DMS153 (cell line): ENCODE results near the gene COL5A3.
A peak's percentile ranks its signal among the peaks of the same experiment; 100 is the strongest.
"Not testable (repeated sequence)": the region's sequence is repeated elsewhere in the genome, so short reads cannot be mapped to it uniquely, and the experiment has no call there.

ENCODE experiments used
- DNase-seq: peaks from one replicate; lab custom pipeline; 2025; lab: John Stamatoyannopoulos, UW

COL5A3 gene

DNA sequence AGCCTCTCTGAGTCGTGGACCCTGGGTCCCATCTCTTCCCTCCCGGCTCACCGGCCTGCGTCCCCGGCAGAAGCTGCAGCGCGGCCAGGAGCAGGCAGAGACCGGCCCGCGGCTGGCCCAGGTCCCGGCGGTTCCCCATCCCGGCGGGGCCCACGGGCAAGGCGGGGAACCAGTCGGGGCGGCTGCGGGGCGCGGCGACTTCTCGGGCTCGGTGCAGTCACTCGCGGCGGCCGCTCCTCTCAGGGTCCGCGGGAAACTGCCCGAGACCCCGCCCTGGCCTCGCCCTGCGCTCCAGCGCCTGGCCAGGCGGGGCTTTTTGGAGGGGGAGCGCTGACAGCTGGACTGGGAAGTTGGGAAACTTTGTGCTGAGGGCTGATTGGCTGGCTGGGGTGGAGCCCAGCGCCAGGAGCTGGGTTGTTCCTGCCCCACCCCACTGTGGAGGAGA, at the start of gene COL5A3:
Gene COL5A3, minus strand, starts transcription at position 258 of the 445 bp plus-strand sequence. Its CDS starts 119 bp downstream, at position 139.
- no peak for DNase-seq

DNA sequence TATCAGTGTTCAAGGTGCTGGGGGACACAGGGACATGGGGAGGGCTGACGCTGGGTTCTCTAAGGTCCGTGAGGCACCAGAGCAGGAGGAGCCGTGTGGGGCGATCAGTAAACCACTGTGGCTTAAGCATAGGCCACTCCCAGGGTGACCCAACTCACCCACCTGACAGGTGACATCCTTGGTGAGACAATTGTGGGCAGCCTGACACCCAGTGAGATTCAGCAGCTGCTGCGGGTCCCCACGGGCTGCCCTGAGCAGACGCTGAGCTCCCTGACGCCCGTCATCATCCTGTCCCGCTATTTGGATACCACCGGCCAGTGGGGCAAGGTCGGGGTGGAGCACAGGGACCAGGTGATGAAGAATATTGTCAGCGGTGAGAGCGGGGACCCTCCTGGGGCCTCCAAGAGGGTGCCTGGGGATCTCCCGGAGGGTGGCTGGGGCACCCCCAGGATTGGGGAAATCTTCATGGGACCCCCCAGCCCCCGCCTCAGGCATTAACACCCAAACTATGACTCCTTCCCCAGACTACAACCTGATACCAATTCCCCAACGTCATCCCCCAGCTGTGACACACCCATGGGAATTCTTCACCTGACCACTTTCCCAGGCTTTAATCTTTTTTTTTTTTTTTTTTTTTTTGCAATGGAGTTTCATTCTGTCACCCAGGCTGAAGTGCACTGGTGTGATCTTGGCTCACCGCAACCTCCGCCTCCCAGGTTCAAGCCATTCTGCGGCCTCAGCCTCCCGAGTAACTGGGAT, 42.5 kb upstream of the COL5A3 start:
- DNase-seq = no peak

DNA sequence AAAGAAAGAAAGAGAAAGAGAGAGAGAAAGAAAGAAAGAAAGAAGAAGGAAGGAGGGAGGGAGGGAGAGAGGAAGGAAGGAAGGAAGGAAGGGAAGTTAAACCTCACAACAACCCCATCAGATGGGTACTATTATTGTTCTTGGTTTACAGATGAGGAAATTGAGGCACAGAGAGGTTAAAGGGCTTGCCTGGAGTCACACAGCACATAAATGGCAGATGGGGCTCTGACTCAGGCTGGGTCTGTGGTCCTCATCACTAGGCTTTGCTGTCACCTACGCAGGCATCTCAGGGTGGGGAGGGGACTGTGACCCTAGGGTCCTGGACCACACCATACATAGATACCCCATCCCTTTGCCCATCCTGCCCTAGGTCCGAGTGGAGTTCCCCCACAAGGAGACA, 39.3 kb upstream of the COL5A3 start:
- no peak for DNase-seq

- DNase-seq = no peak
Measured at GRCh38 chr19:10045371-10045770, 35.1 kb upstream of the COL5A3 start.

DNA sequence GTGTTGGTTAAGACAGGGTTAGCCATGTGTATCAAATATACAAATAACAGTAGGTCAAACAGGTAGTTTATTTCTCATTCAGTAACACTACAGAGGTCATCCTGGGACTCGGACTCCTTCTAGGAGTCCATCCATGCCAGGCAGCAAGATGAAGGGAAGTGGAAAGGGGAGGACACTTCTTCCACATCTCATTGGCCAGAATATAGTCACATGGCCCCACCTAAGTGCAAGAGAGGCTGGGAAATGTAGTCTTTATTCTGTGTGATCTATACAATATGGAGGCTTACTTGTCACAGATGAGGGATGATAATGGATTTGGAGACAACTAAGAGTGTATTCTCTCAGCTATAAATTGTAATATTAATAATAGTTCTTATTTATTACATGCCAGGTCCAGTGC, 34.1 kb upstream of the COL5A3 start:
- no peak for DNase-seq

DNA sequence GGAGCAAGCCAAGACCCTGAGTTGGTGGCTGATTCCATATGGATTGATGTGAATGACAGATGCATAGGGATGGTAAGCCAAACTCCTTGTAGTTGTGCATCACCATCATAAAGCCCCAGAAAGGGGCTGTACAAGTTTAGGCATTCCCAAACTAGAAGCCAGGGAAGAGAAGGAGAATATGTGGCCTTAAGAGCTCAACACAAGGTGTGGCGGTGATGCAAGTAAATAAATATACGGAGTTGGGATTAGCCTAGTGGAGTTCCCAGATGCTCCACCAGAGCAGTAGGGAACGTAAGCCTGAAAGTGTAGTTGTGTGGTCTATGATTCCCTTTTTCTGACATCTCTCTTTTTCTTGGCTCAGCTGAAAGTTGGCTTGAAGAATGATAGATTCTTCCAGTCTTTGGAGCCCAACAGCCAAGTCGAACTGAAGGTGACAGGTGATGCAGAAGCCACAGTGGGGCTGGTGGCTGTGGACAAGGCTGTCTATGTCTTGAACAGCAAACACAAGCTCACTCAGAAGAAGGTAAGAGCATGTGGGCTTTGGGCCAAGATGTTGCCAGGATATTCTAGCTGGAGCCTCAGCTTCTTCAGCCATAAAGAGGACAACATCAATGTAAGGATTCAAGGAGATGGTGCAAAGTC, 33.1 kb upstream of the COL5A3 start:
- no peak for DNase-seq

GRCh38 chr19:10037809-10038208, 27.5 kb upstream of the COL5A3 start:
- DNase-seq = no peak

GRCh38 chr19:10037367-10037766, 27.1 kb upstream of the COL5A3 start:
- no peak for DNase-seq

GRCh38 chr19:10036601-10037071, 26.3 kb upstream of the COL5A3 start:
- no peak for DNase-seq

DNA sequence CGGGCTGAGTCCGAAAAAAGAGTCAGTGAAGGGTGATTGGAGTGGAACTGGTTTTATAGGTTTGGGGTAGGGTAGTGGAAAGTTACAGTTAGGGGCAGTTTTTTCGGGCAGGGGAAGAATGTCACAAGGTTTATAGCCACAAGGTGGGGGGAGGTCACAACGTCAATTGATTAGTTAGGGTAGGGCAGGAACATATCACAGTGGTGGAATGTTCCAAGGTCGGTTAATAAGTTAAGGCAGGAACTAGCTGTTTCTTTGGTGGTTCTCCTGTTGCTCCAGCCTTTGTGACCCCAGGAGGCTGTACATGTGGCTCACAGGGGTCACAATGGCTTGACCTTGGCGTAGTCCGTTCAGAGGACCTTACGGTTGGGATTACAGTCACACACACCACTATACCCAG, 23.3 kb upstream of the COL5A3 start:
- DNase-seq = no peak

DNA sequence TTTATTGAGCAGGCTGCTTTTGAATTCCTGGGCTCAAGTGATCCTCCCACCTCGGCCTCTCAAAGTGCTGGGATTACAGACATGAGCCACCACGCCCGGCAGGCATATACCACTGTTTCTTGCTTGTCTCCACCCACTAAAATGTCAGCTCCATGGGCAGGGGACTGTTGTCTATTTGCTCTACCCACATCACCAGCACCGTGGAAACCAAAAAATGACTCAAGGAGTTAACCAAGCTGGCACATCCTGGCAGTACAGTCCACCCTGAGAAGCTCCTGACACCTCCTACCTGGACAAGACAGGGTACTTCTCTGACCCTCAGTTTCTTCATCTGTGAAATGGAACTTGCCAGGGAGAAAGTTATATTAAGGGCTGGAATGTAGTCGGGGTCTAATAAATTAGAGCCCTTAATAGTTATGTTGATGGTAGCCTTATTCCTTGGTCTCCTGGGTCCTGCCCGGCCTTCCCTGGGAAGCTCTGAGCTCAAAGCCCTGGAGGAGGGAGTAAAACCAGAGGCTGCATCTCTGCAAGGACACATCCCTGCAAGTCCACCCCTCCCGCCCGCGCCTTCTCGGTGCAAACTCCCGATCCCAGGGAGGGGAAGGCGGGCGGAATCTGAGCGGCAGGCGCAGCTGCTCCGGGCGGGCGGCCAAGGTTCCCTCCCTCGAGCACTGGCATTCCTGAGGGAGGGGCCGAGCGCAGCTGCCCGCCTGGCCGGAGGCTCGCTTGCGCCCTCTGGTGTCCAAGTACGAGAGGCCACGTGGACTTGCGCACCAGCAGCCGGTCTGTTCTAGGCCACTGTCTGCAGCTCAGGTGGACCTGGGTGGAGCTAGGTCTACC, 17.1 kb upstream of the COL5A3 start:
- DNase-seq = peak; percentile 84

DNA sequence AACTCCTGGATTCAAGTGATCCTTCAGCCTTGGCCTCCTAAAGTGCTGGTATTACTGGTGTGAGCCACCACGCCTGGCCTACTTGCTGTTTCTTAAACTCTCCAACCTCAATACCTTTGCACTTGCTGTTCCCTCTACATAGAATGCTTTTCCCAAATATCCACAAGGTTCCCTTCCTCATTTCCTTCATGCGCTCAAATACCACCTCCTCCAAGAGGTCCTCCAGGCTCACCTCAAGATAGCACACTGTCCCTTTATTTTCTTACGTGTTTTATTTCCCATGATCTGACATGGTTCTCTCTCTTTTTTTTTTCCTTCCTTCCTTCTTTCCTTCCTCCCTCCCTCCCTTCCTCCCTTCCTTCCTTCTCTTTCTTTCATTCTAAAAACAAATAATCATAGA, 16.4 kb upstream of the COL5A3 start:
- DNase-seq = no peak

DNA sequence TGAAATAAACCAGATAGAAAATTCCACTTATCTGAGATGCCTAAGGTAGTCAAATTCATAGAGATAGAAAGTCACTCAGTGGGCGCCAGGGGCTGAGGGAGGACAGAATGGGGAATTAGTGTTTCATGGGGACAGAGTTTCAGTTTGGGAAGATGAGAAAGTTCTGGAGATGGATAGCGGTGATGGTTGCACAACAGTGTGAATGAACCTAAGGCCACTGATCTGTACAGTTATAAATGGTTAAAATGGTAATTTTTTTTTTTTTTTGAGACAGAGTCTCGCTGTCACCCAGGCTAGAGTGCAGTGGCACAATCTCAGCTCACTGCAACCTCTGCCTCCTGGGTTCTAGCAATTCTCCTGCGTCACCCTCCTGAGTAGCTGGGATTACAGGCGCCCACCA, 12.8 kb upstream of the COL5A3 start:
- DNase-seq = not testable (repeated sequence)

DNA sequence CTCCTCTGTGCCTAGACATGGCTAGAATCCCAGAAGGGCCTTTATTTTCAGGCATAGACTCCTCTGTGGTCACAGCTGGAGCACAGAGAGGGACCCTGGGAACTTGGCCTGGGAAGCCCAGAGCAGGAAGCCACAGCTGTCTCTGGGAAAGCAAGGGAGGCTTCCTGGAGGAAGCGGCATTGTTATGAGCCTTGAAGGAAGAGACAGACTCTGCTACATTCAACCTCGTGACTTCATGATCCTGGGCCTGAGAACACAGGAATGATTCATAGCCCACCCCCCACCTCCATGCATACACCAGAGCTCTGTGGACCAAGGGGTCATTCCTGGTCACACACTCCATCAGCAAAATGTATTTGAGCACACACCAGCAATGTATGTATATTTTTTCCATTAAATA, 11.6 kb upstream of the COL5A3 start:
- no peak for DNase-seq

GRCh38 chr19:10021446-10021845, 11.1 kb upstream of the COL5A3 start:
- no peak for DNase-seq

DNA sequence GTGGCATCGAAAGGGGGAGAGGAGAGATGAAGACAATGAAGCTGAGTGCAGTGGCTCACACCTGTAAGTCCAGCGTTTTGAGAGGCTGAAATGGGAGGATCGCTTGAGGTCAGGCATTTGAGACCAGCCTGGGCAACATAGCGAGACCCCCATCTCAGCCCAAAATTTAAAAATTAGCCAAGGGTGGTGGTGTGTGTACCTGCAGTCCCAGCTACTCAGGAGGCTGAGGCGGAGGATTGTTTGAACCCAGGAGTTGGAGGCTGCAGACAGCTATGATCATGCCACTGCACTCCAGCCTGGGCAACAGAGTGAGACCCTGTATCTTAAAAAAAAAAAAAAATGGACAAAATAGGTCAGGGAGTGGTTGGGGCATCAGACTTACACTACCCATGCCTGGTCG, 10.5 kb upstream of the COL5A3 start:
- no peak for DNase-seq

- no peak for DNase-seq
Measured at GRCh38 chr19:10019246-10019645, 8.9 kb upstream of the COL5A3 start.

DNA sequence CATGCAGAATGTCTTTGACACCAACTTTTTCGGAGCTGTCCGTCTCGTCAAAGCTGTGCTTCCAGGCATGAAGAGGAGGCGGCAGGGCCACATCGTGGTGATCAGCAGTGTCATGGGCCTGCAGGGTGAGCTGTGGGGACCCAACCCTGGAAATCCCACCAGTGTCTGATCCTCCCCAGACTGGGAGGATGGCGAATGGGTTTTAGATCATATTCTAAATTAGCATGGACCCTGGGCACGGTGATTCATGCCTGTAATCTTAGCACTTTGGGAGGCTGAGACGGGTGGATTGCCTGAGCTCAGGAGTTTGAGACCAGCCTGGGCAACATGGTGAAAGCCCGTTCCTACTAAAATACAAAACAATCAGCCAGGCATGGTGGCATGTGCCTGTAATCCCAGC, 8.5 kb upstream of the COL5A3 start:
- DNase-seq = no peak

GRCh38 chr19:10018263-10018662, 8.0 kb upstream of the COL5A3 start:
- DNase-seq = no peak

- DNase-seq = no peak
Measured at GRCh38 chr19:10013834-10014618, 3.7 kb upstream of the COL5A3 start.

GRCh38 chr19:10013316-10013715, 3.0 kb upstream of the COL5A3 start, which contains the start of gene RDH8:
RDH8 (plus strand) TSS chr19:10013483; CDS start chr19:10013498, 15 bp downstream.
- DNase-seq = no peak

DNA sequence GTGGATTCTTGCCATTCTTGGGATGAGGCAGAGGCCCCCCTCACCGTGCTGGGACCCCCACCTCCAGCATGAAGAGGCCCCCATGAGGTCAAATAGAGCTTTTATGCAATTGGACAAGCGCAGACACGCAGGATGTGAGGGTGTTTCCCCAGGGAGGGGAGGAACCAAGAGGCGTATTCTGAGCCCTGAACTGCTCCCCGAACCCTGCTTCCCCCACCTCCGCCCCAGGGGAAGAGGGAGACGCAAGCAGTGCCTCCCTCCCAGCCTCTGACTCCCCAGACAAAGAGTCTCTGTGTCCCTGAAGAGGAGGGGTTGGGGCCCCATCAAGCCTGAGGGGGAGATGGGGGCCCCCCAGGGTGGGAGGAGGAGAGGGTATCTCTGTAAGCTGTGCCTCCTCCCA, 1.7 kb upstream of the COL5A3 start:
- no peak for DNase-seq
